ENCODE results near the gene SOX12. TPM values are rescaled to one million over a fixed set of nuclear protein-coding genes. Genes with fewer than 3 reads are reported as not detected.

The SOX12 gene
- polyA plus RNA-seq, 1 donor (not counting 4 experiments of a cell fraction or from before 2014, with no cell fraction given), result 1.9 TPM

DNA sequence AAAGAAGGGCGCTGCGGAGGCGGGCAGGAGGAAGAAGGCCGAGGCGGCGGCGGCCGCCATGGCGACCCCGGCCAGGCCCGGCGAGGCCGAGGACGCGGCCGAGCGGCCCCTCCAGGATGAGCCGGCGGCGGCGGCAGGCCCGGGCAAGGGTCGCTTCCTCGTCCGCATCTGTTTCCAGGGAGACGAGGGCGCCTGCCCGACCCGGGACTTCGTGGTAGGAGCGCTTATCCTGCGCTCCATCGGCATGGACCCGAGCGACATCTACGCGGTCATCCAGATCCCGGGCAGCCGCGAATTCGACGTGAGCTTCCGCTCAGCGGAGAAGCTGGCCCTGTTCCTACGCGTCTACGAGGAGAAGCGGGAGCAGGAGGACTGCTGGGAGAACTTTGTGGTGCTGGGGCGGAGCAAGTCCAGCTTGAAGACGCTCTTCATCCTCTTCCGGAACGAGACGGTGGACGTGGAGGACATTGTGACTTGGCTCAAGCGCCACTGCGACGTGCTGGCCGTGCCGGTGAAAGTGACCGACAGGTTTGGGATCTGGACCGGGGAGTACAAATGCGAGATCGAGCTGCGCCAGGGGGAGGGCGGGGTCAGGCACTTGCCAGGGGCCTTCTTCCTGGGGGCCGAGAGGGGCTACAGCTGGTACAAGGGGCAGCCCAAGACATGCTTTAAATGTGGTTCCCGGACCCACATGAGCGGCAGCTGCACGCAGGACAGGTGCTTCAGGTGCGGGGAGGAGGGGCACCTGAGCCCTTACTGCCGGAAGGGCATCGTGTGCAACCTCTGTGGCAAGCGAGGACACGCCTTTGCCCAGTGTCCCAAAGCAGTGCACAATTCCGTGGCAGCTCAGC, 27.2 kb upstream of the SOX12 start:
- Histone ChIP-seq H3K4me2 (ENCODE audit: control insufficient read depth, extremely low read depth, insufficient read depth, low read depth, low read length) (peak overlapping the region; percentile 89), H3K79me2 (ENCODE audit: control insufficient read depth, insufficient read depth, low read length) (peaks cover 19% of the 10 kb centered on the region), H3K27ac (ENCODE audit: control insufficient read depth, insufficient read depth, low read length) (peak overlapping the region; percentile 76), H2AFZ (ENCODE audit: control insufficient read depth, low read length) (peak overlapping the region; percentile 22), H3K9me3 (ENCODE audit: control insufficient read depth, low read depth, low read length) (no peaks in the 10 kb centered on the region), H4K20me1 (ENCODE audit: control insufficient read depth, extremely low read depth, insufficient read depth, low read length) (no peaks in the 10 kb centered on the region), H3K4me1 (ENCODE audit: control insufficient read depth, extremely low read depth, insufficient read depth, low read length) (peaks cover 35% of the 10 kb centered on the region), H3K9me1 (ENCODE audit: control insufficient read depth, extremely low read depth, insufficient read depth, low read length) (no peaks in the 10 kb centered on the region), H3K4me3 (ENCODE audit: control insufficient read depth in 2 of 3, extremely low read depth in 1 of 3, insufficient read depth in 2 of 3, low read depth in 1 of 3, low read length in 3 of 3) (peak overlapping the region; percentile 61 to 73 (median 71)), H3K36me3 (ENCODE audit: control insufficient read depth in 2 of 2, extremely low read depth in 1 of 2, insufficient read depth in 2 of 2, low read length in 2 of 2) (no peaks in the 10 kb centered on the region), H3K27me3 (ENCODE audit: control insufficient read depth, extremely low read depth, insufficient read depth, low read length) (no peaks in the 10 kb centered on the region), H3K9ac (ENCODE audit: control insufficient read depth, extremely low read depth, insufficient read depth, low read length) (peak overlapping the region; percentile 88)
- DNase-seq (ENCODE audit: low read depth, low spot score) (no peak), FAIRE-seq (no peak)
- TF ChIP-seq EZH2 (IDR thresholded peaks at IDR 0.05; ENCODE audit: low read length), result no peak
- TF ChIP-seq, protein P1, sequence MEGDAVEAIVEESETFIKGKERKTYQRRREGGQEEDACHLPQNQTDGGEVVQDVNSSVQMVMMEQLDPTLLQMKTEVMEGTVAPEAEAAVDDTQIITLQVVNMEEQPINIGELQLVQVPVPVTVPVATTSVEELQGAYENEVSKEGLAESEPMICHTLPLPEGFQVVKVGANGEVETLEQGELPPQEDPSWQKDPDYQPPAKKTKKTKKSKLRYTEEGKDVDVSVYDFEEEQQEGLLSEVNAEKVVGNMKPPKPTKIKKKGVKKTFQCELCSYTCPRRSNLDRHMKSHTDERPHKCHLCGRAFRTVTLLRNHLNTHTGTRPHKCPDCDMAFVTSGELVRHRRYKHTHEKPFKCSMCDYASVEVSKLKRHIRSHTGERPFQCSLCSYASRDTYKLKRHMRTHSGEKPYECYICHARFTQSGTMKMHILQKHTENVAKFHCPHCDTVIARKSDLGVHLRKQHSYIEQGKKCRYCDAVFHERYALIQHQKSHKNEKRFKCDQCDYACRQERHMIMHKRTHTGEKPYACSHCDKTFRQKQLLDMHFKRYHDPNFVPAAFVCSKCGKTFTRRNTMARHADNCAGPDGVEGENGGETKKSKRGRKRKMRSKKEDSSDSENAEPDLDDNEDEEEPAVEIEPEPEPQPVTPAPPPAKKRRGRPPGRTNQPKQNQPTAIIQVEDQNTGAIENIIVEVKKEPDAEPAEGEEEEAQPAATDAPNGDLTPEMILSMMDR (optimal IDR thresholded peaks at IDR 0.05 in 1 of 3, IDR thresholded peaks at IDR 0.05 in 1 of 3, conservative IDR thresholded peaks at IDR 0.05 in 1 of 3; ENCODE audit: extremely low read depth in 1 of 3, insufficient read depth in 2 of 3, low read length in 3 of 3), result no peak
- dilution Hi-C loops (cut with MboI; ENCODE audit: extremely low pct_ligation_motif_present, low sequenced_read_pairs), result no loop called here

DNA sequence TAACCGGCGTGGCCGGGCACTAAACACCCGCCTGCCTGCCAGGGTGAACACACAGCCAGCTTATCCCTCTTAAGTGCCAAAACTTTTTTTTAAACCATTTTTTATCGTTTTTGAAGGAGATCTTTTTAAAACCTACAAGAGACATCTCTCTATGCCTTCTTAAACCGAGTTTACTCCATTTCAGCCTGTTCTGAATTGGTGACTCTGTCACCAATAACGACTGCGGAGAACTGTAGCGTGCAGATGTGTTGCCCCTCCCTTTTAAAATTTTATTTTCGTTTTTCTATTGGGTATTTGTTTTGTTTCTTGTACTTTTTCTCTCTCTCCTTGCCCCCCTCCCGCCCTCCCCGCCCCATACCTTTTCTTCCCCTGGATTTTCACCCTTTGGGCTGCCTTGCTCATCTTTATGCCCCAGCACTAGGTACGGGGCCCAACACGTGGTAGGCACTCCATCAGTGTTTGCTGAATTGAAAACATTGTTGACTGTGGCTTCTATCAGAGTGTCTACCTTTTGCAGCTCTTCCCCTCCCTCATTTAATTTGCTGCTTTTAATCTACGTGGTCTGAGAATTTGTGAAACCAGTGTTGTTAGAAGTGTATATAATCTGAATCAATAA, 26.5 kb upstream of the SOX12 start:
- Histone ChIP-seq H4K20me1 (ENCODE audit: control insufficient read depth, extremely low read depth, insufficient read depth, low read length) (no peaks in the 10 kb centered on the region), H3K9me3 (ENCODE audit: control insufficient read depth, low read depth, low read length) (no peaks in the 10 kb centered on the region), H3K27ac (ENCODE audit: control insufficient read depth, insufficient read depth, low read length) (peak overlapping the region; percentile 76), H3K36me3 (ENCODE audit: control insufficient read depth in 2 of 2, extremely low read depth in 1 of 2, insufficient read depth in 2 of 2, low read length in 2 of 2) (no peaks in the 10 kb centered on the region), H3K79me2 (ENCODE audit: control insufficient read depth, insufficient read depth, low read length) (peaks cover 19% of the 10 kb centered on the region), H3K4me3 (ENCODE audit: control insufficient read depth in 2 of 3, extremely low read depth in 1 of 3, insufficient read depth in 2 of 3, low read depth in 1 of 3, low read length in 3 of 3) (peak overlapping the region; percentile 61 to 73 (median 71)), H3K4me1 (ENCODE audit: control insufficient read depth, extremely low read depth, insufficient read depth, low read length) (peaks cover 35% of the 10 kb centered on the region), H3K9me1 (ENCODE audit: control insufficient read depth, extremely low read depth, insufficient read depth, low read length) (no peaks in the 10 kb centered on the region), H3K4me2 (ENCODE audit: control insufficient read depth, extremely low read depth, insufficient read depth, low read depth, low read length) (peak overlapping the region; percentile 89), H3K9ac (ENCODE audit: control insufficient read depth, extremely low read depth, insufficient read depth, low read length) (peak overlapping the region; percentile 88), H2AFZ (ENCODE audit: control insufficient read depth, low read length) (no peak overlapping the region), H3K27me3 (ENCODE audit: control insufficient read depth, extremely low read depth, insufficient read depth, low read length) (no peaks in the 10 kb centered on the region)
- dilution Hi-C loops (cut with MboI; ENCODE audit: extremely low pct_ligation_motif_present, low sequenced_read_pairs), result no loop called here
- DNase-seq (ENCODE audit: low read depth, low spot score) (no peak), FAIRE-seq (no peak)
- TF ChIP-seq, protein P1 (optimal IDR thresholded peaks at IDR 0.05 in 1 of 3, IDR thresholded peaks at IDR 0.05 in 1 of 3, conservative IDR thresholded peaks at IDR 0.05 in 1 of 3; ENCODE audit: extremely low read depth in 1 of 3, insufficient read depth in 2 of 3, low read length in 3 of 3), result no peak
- no peak for TF ChIP-seq EZH2 (IDR thresholded peaks at IDR 0.05; ENCODE audit: low read length)
